Measurements from ENCODE around the gene CXCL13. TPM values are rescaled to one million over a fixed set of nuclear protein-coding genes. Genes with fewer than 3 reads are reported as not detected.

CXCL13 gene
- total RNA-seq, 1 donor from 2014 or later, result not detected

- Mint-ChIP-seq H3K4me1 (ENCODE audit: low read depth, unreplicated experiment) (no peaks in the 10 kb centered on the region), H3K36me3 (ENCODE audit: unreplicated experiment) (peaks cover 5% of the 10 kb centered on the region), H3K27ac (ENCODE audit: unreplicated experiment) (no peak overlapping the region), H3K9me3 (ENCODE audit: unreplicated experiment) (no peaks in the 10 kb centered on the region), H3K4me3 (ENCODE audit: unreplicated experiment) (no peak overlapping the region), H3K27me3 (ENCODE audit: unreplicated experiment) (no peaks in the 10 kb centered on the region)
- no peak for TF ChIP-seq CTCF (IDR thresholded peaks at IDR 0.05; ENCODE audit: partially characterized antibody, unreplicated experiment)
- no peak for DNase-seq
These were observed 23.9 kb upstream of the CXCL13 start for GRCh38 chr4:77581724-77582123.

DNA sequence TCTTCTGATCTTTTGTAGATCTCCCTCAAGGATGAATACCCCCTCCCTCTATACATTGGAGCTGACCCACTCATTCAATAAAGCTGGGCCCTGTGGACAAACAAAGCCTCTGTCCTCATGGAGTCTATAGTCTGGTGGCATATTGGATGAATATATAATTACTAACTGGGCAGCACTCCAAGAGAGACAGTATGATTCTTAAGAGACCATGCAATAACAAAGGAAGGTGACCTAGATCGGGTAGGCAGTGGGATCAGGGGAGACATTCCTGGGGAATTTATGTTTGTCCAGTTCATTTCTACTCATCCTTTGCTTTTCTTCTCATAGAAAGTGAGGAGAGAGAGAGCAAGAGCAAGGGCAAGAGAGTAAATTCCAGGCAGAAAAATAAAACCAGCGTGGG lies 23.5 kb upstream of the CXCL13 start:
- Mint-ChIP-seq H3K4me3 (ENCODE audit: unreplicated experiment) (no peak overlapping the region), H3K9me3 (ENCODE audit: unreplicated experiment) (no peaks in the 10 kb centered on the region), H3K4me1 (ENCODE audit: low read depth, unreplicated experiment) (no peaks in the 10 kb centered on the region), H3K27me3 (ENCODE audit: unreplicated experiment) (no peaks in the 10 kb centered on the region), H3K36me3 (ENCODE audit: unreplicated experiment) (peaks cover 5% of the 10 kb centered on the region), H3K27ac (ENCODE audit: unreplicated experiment) (no peak overlapping the region)
- TF ChIP-seq CTCF (IDR thresholded peaks at IDR 0.05; ENCODE audit: partially characterized antibody, unreplicated experiment), result no peak
- no peak for DNase-seq

DNA sequence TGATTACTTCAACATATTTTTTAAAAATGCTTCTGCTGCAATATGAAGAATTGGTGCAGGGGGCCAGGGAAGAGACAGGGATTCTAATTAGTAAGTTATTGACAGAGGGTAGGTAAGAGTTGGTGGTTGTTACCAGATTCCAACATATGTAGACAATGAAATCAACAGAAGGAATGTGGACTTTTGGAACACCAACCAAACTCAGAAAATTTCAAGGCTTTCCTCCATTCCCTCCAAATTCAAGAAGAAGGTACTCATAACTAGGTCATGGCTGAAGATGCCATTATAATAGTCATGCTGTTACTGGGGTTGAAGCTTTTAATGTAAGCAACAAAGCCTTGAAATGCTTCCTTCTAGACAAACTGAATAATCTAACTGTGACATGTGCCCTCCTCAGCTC lies 22.9 kb upstream of the CXCL13 start:
- Mint-ChIP-seq H3K9me3 (ENCODE audit: unreplicated experiment) (no peaks in the 10 kb centered on the region), H3K4me3 (ENCODE audit: unreplicated experiment) (no peak overlapping the region), H3K4me1 (ENCODE audit: low read depth, unreplicated experiment) (no peaks in the 10 kb centered on the region), H3K36me3 (ENCODE audit: unreplicated experiment) (peaks cover 4% of the 10 kb centered on the region), H3K27me3 (ENCODE audit: unreplicated experiment) (no peaks in the 10 kb centered on the region), H3K27ac (ENCODE audit: unreplicated experiment) (no peak overlapping the region)
- TF ChIP-seq CTCF (IDR thresholded peaks at IDR 0.05; ENCODE audit: partially characterized antibody, unreplicated experiment), result no peak
- DNase-seq, result no peak

GRCh38 chr4:77586951-77587383 lies 18.7 kb upstream of the CXCL13 start:
- no peak for DNase-seq
- no peaks in the 10 kb centered on the region for H3K9me3 Mint-ChIP-seq (ENCODE audit: unreplicated experiment)
- no peak for TF ChIP-seq CTCF (IDR thresholded peaks at IDR 0.05; ENCODE audit: partially characterized antibody, unreplicated experiment)
- H3K27me3 Mint-ChIP-seq (ENCODE audit: unreplicated experiment), result no peaks in the 10 kb centered on the region
- H3K36me3 Mint-ChIP-seq (ENCODE audit: unreplicated experiment), result no peaks in the 10 kb centered on the region
- no peak overlapping the region for H3K4me3 Mint-ChIP-seq (ENCODE audit: unreplicated experiment)
- no peak overlapping the region for H3K27ac Mint-ChIP-seq (ENCODE audit: unreplicated experiment)
- H3K4me1 Mint-ChIP-seq (ENCODE audit: low read depth, unreplicated experiment), result no peaks in the 10 kb centered on the region

- no peaks in the 10 kb centered on the region for H3K4me1 Mint-ChIP-seq (ENCODE audit: low read depth, unreplicated experiment)
- H3K27me3 Mint-ChIP-seq (ENCODE audit: unreplicated experiment), result no peaks in the 10 kb centered on the region
- no peak for DNase-seq
- H3K36me3 Mint-ChIP-seq (ENCODE audit: unreplicated experiment), result no peaks in the 10 kb centered on the region
- H3K27ac Mint-ChIP-seq (ENCODE audit: unreplicated experiment), result no peak overlapping the region
- TF ChIP-seq CTCF (IDR thresholded peaks at IDR 0.05; ENCODE audit: partially characterized antibody, unreplicated experiment), result no peak
- no peaks in the 10 kb centered on the region for H3K9me3 Mint-ChIP-seq (ENCODE audit: unreplicated experiment)
- no peak overlapping the region for H3K4me3 Mint-ChIP-seq (ENCODE audit: unreplicated experiment)
These were observed 15.1 kb upstream of the CXCL13 start for GRCh38 chr4:77590482-77590881.
